GM19324 (cell line): ENCODE results near the gene DCUN1D1.

Source experiments
- ATAC-seq: cut with Tn5 transposase; IDR thresholded peaks from one replicate; pipeline ENCODE4 v1.9.1; 2021; ENCODE audit warnings: mild to moderate bottlenecking, moderate library complexity; ENCODE audit not compliant: unreplicated experiment, low FRiP score

The DCUN1D1 gene

GRCh38 chr3:182904164-182904563, 76.2 kb downstream of the DCUN1D1 start:
- ATAC-seq = no peak

- no peak for ATAC-seq
These were observed 78.1 kb downstream of the DCUN1D1 start for GRCh38 chr3:182902236-182902635.

- ATAC-seq = no peak
These were observed 83.8 kb downstream of the DCUN1D1 start for GRCh38 chr3:182896553-182896952.

GRCh38 chr3:182895513-182896112, 84.7 kb downstream of the DCUN1D1 start:
- no peak for ATAC-seq

- no peak for ATAC-seq
These were observed 88.1 kb downstream of the DCUN1D1 start for GRCh38 chr3:182892226-182892625.

GRCh38 chr3:182891364-182891763, 89.0 kb downstream of the DCUN1D1 start:
- ATAC-seq = no peak

- ATAC-seq = no peak
These were observed 90.2 kb downstream of the DCUN1D1 start for GRCh38 chr3:182889948-182890629.
